GM23248 (cell line): Measurements from ENCODE around the gene CASP9.

Source experiments
- EZH2 ChIP-seq: fragments of 200-600 bp; sonication (generic); IDR thresholded peaks from 2 replicates; pipeline ENCODE4 v1.6.1; 2018; ENCODE audit warnings: antibody characterized with exemption, mild to moderate bottlenecking; ENCODE audit not compliant: insufficient read depth, poor library complexity, severe bottlenecking
- EZH2phosphoT487 ChIP-seq: fragments of 200-600 bp; sonication (generic); IDR thresholded peaks from 2 replicates; pipeline ENCODE4 v1.6.1; 2018; ENCODE audit warnings: antibody characterized with exemption, moderate library complexity, mild to moderate bottlenecking, low read depth; ENCODE audit not compliant: insufficient read depth

DNA sequence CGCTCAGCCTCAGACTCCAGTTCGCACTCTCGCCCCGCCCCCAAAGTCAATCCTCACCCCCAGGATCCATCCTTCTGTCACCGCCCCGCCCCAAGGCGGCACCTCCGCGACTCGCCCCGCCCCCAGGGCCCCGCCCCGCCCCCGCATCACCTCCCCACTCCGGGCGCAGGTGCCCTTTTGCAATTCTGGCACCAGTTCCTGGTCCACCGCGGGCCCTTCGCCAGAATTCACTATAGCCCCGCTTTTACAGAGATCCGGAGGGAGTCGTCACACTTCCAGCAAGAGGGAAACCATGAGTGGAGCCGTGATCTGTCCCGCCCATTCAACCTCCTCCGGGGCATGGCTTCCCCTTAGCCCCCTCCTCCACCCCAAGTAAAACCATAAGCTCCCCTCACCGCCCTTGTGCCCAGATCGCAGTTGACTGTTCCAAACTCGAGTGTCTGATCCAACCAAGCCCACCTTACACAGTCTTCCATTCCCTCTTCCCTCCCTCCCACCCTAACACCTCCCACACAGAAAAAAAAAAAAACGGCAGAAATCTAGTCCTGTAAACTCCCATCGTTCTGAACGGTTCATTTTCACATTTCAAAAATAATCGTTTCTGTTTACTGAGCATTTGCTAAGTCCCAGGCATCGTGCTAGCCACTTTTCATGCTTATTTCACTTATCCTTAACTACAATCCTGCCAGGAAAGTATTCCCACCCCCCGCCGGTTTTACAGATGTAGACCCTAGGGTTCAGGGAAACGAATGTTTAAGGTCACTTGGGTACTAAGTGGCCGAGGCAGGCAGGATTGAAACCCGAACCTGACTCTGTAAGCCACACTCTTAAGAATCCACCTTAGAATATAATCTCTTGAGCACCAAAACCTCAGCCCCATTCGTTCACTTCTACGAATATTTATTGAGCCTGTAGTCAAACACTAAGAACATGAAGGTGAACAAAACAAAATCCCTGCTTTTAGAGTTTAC is 1.3 kb upstream of the CASP9 start:
- TF ChIP-seq EZH2: no peak
- no peak for TF ChIP-seq EZH2phosphoT487
